Non-pigmented ciliary epithelial cell (primary cell): ENCODE results near the gene LRIT1.

Experiments
- DNase-seq: peaks from one replicate; pipeline ENCODE4 v3.0.0-alpha.2; 2010; ENCODE audit warnings: low read depth

The LRIT1 gene

DNA sequence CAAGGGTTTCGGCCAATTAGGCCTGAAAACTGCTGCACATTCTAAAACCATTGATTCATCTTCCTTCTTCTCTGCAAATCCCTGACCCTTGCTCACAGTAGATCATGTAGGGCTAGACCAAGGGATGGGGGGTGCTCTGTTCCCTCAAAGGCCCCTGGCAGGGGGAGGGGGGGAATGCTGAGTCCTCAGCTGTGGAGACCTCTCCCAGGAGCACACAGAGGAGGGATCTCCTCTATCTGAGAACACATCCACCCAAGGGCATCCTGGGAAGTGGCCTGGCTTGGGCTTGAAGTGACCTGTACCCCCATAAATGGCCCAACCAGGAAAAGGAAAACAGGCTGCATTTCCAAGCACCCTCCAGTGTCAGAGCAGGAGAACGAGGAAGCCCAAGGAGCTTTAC is 48.0 kb downstream of the LRIT1 start:
- DNase-seq = no peak

DNA sequence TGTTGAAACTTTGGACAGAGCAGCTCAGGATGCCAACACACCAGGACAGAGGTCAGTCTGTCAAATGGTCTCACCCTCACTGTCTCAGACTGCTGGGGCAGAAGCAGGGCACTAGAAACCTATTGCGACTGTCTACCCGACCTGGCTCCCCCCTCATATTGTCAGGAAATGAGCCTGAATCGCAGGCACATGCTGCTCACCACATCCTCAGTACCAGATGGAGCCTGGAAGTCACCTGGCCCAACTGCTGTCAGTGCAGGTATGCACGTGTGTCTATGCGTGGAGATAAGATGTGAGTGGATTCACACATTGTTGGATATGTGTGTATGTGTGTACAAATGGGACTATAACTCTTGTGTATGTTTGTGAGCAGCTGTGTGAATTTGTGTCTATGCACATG is 50.2 kb downstream of the LRIT1 start:
- DNase-seq = no peak

DNA sequence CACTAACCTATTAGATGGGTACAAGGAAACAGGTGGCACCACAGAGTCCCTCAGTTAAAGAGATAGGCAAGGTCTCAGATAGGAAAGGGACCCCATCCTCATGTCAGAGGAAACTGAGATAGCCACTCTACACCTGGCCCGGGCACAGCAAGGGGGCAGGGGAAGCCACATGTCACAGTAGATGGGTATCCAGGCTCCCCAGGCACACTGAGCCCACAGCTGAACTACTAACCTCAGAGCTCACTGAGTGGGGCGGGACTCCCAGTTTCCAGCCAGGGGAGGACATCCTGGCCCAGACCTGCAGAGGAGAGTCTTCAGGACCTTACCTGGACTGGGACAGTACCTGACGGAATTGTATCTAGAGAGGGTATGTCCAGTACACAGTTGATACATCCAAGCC is 50.7 kb downstream of the LRIT1 start:
- DNase-seq = no peak

DNA sequence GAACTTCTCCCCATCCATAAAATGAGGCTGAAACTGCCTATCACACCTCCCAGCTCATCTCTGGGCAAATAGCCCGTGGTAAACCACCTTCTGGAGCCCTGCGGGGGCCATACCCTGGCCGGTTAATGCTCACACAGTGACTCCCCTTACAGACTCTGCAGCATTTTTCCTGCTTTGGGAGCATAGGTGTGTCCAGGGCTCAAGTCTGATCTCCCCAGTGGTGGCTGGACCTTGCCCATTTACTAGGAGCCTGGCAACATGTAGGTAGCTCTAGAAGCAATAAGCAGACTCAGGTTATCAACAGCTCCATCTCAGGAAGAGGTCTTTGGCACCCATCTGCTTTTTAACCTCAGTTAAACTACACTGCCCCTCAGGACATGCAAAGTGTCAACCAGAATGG is 52.5 kb downstream of the LRIT1 start:
- DNase-seq = no peak

DNA sequence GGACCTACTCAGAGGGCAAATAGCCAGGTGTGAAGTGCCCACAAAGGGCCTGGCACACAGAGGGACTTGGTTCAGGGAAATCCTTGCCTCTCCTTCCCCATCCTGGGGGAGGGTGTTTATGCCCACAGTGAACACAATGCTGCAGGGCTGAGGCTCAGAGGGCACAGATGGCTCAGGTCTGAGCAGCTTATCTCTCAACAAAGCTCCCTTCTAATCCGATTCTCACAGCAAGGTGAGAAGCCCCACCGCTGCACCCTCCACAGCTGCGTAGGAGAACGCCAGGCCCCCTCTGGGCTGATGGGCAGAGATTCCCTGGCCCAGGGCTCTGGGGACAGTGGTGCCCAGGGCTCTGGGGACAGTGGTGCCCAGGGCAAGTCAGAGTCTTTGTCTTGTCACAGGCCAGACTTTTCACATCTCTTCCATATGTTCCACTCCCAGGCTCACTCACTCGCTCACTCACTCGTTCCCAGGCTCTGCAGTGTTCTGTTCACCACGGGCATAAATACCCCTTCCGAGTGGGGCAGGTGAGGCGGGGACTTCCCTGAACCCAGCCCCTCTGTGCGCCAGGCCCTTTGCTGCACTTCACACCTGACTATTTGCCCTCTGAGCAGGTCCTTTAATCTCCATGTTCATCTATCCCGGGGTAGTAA is 55.7 kb downstream of the LRIT1 start:
- DNase-seq = no peak

DNA sequence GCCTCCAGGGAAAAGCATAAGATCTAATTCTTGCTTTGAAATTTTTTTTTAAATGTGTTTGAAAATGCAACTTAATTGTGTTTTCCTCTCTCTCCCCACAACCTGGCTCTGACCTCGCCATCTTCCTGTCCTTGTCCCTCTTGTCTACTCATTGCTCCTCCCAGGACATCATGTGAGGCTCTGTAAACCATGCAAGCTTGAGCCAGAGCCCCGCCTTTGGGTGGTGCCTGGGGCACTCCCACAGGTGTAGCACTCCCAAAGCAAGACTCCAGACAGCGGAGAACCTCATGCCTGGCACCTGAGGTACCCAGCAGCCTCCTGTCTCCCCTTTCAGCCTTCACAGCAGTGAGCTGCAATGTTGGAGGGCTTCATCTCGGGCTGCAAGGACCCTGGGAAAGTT is 56.8 kb downstream of the LRIT1 start:
- DNase-seq = no peak

DNA sequence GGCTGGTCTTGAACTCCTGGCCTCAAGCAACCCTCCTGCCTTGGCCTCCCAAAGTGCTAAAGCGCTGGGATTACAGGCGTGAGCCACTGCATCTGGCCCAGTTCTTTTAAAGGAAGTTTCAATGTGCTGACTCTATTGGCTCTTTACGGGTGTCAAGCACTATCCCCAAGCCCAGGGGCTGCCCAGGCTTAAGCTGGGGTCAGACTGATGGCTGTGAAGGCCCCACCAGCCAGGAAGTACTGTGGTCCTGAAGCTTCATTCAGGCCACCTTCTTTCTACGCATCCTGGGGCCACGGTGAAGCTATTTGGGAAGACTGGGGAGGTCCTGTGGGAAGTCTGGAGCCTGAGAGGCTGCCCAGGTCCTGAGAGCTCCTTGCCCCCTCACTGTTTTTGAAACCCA is 59.7 kb downstream of the LRIT1 start:
- no peak for DNase-seq
